ENCODE measurements around the gene PGAP2. TPM values are rescaled to one million over a fixed set of nuclear protein-coding genes. Genes with fewer than 3 reads are reported as not detected.
A peak's percentile ranks its signal among the peaks of the same experiment; 100 is the strongest.

PGAP2 gene
- total RNA-seq, 1 donor from 2014 or later = 27.8 TPM

- Histone ChIP-seq H3K4me3 (peak overlapping the region; percentile 88), H3K4me1 (peaks cover 54% of the 10 kb centered on the region), H3K36me3 (peaks cover 29% of the 10 kb centered on the region), H3K27me3 (ENCODE audit: low read depth) (no peaks in the 10 kb centered on the region), H3K9me3 (replicated peaks) (no peaks in the 10 kb centered on the region), H3K27ac (replicated peaks) (peak overlapping the region; percentile 94)
- no peak for DNase-seq
- TF ChIP-seq CTCF (IDR thresholded peaks at IDR 0.05; ENCODE audit: borderline replicate concordance) = no peak
- intact Hi-C loops (cut with micrococcal nuclease) = no loop called here
These were observed 13.0 kb upstream of the PGAP2 start for GRCh38 chr11:3795131-3796001.

GRCh38 chr11:3796002-3796311, 12.4 kb upstream of the PGAP2 start:
- Histone ChIP-seq H3K4me1 (peaks cover 49% of the 10 kb centered on the region), H3K9me3 (replicated peaks) (no peaks in the 10 kb centered on the region), H3K4me3 (peak overlapping the region; percentile 88), H3K27ac (replicated peaks) (peak overlapping the region; percentile 94), H3K36me3 (peaks cover 29% of the 10 kb centered on the region), H3K27me3 (ENCODE audit: low read depth) (no peaks in the 10 kb centered on the region)
- intact Hi-C loops (cut with micrococcal nuclease) = no loop called here
- TF ChIP-seq CTCF (IDR thresholded peaks at IDR 0.05; ENCODE audit: borderline replicate concordance) = no peak
- DNase-seq = no peak

- H3K36me3 ChIP-seq = peaks cover 29% of the 10 kb centered on the region
- no peaks in the 10 kb centered on the region for H3K27me3 ChIP-seq (ENCODE audit: low read depth)
- no peaks in the 10 kb centered on the region for H3K9me3 ChIP-seq (replicated peaks)
- no peak for TF ChIP-seq CTCF (IDR thresholded peaks at IDR 0.05; ENCODE audit: borderline replicate concordance)
- intact Hi-C loops (cut with micrococcal nuclease) = no loop called here
- no peak for DNase-seq
- H3K27ac ChIP-seq (replicated peaks) = peak overlapping the region; percentile 94
- peak overlapping the region; percentile 88 for H3K4me3 ChIP-seq
- H3K4me1 ChIP-seq = peaks cover 49% of the 10 kb centered on the region
These were observed 12.0 kb upstream of the PGAP2 start for GRCh38 chr11:3796346-3796745.

GRCh38 chr11:3796801-3797328, 11.5 kb upstream of the PGAP2 start:
- intact Hi-C loops (cut with micrococcal nuclease) = no loop called here
- H3K4me1 ChIP-seq = peaks cover 49% of the 10 kb centered on the region
- peak overlapping the region; percentile 94 for H3K27ac ChIP-seq (replicated peaks)
- DNase-seq = no peak
- H3K27me3 ChIP-seq (ENCODE audit: low read depth) = no peaks in the 10 kb centered on the region
- peak overlapping the region; percentile 88 for H3K4me3 ChIP-seq
- no peak for TF ChIP-seq CTCF (IDR thresholded peaks at IDR 0.05; ENCODE audit: borderline replicate concordance)
- no peaks in the 10 kb centered on the region for H3K9me3 ChIP-seq (replicated peaks)
- H3K36me3 ChIP-seq = peaks cover 24% of the 10 kb centered on the region

- Histone ChIP-seq H3K4me3 (peak within 1 kb of the TSS; percentile 88), H3K4me1 (peaks cover 49% of the 10 kb centered on the region), H3K36me3 (peaks cover 18% of the 10 kb centered on the region), H3K27me3 (ENCODE audit: low read depth) (no peaks in the 10 kb centered on the region), H3K9me3 (replicated peaks) (no peaks in the 10 kb centered on the region), H3K27ac (replicated peaks) (peak within 1 kb of the TSS; percentile 94)
- peak; percentile 100 for DNase-seq
- intact Hi-C loops (cut with micrococcal nuclease) = no loop called here
- TF ChIP-seq CTCF (IDR thresholded peaks at IDR 0.05; ENCODE audit: borderline replicate concordance) = no peak
These were observed 10.8 kb upstream of the PGAP2 start, which contains the start of gene NUP98 for GRCh38 chr11:3797329-3798090. Gene NUP98 (minus strand): TSS chr11:3797554. CDS start chr11:3782117, 15,437 bp downstream.
